CD4-positive, alpha-beta T cell (primary cell): ENCODE measurements around the gene MRPS14. TPM values are rescaled to one million over a fixed set of nuclear protein-coding genes. Genes with fewer than 3 reads are reported as not detected.

ENCODE experiments used
- ATAC-seq: fragments of 200-7000 bp; cut with Tn5 transposase; one replicate; pipeline ENCODE4 v1.10.0; 2022; ENCODE audit warnings: mild to moderate bottlenecking; ENCODE audit not compliant: poor library complexity
- CTCF ChIA-PET: fragments of 350-600 bp; sonication (Branson Sonifier 250); formaldehyde crosslinking; loops from one replicate; lab custom pipeline; 2021; ENCODE audit warnings: antibody characterized with exemption, inconsistent platforms; lab: Charles Lee
- POLR2A ChIA-PET: fragments of 350-600 bp; sonication (Branson Sonifier 250); formaldehyde crosslinking; loops from one replicate; lab custom pipeline; 2021; ENCODE audit warnings: antibody characterized with exemption, inconsistent platforms; lab: Charles Lee
- DNase-seq, 14 experiments: peaks; one replicate each; pipeline ENCODE4 v3.0.0-alpha.2; 2013 to 2020; ENCODE audit warnings: mixed read lengths in 2 of 14
- H3K27ac ChIP-seq, 2 donors: one replicate each; pipeline versions ENCODE4 v1.5.1 to v1.7.0; 2013; ENCODE audit warnings: low read length in 2 of 2, low read depth in 1 of 2, mild to moderate bottlenecking in 1 of 2
- H3K27me3 ChIP-seq, 2 experiments: 1 replicate in 1 of 2; 2 replicates in 1 of 2; pipeline versions ENCODE4 v1.6.1 to v1.7.0; 2013; ENCODE audit warnings: low read length in 2 of 2, control low read depth in 1 of 2, mild to moderate bottlenecking in 1 of 2, moderate library complexity in 1 of 2; ENCODE audit not compliant: insufficient read depth in 2 of 2, control insufficient read depth in 1 of 2
- H3K36me3 ChIP-seq: one replicate; pipeline ENCODE4 v1.6.1; 2013; ENCODE audit warnings: low read length, control low read depth; ENCODE audit not compliant: insufficient read depth
- H3K4me1 ChIP-seq: one replicate; pipeline ENCODE4 v1.6.1; 2013; ENCODE audit warnings: low read length, control low read depth; ENCODE audit not compliant: insufficient read depth
- H3K4me3 ChIP-seq: one replicate; pipeline ENCODE4 v1.5.1; 2013; ENCODE audit warnings: mild to moderate bottlenecking, low read length, moderate library complexity
- H3K9me3 ChIP-seq, 2 experiments: 1 replicate in 1 of 2; 2 replicates in 1 of 2; pipeline versions ENCODE4 v1.6.1 to v1.7.0; 2013; ENCODE audit warnings: low read length in 2 of 2, mild to moderate bottlenecking in 2 of 2, control low read depth in 1 of 2, moderate library complexity in 1 of 2; ENCODE audit not compliant: control insufficient read depth in 1 of 2, insufficient read depth in 1 of 2
- H3K27ac Mint-ChIP-seq: one replicate; pipeline ENCODE4 v1.8.0; 2020; ENCODE audit warnings: mixed read lengths
- H3K27me3 Mint-ChIP-seq: one replicate; pipeline ENCODE4 v1.8.0; 2021; ENCODE audit warnings: mixed read lengths
- H3K36me3 Mint-ChIP-seq: one replicate; pipeline ENCODE4 v1.8.0; 2021; ENCODE audit warnings: low read depth, mixed read lengths
- H3K4me1 Mint-ChIP-seq: one replicate; pipeline ENCODE4 v1.8.0; 2021; ENCODE audit warnings: low read depth, mixed read lengths
- H3K4me3 Mint-ChIP-seq: one replicate; pipeline ENCODE4 v1.8.0; 2020; ENCODE audit warnings: mild to moderate bottlenecking, mixed read lengths
- H3K9me3 Mint-ChIP-seq: one replicate; pipeline ENCODE4 v1.8.0; 2020; ENCODE audit warnings: mixed read lengths
- CTCF ChIP-seq: fragments of 200-600 bp; IDR thresholded peaks from one replicate; pipeline ENCODE4 v1.8.0; 2022; ENCODE audit warnings: antibody characterized with exemption, mild to moderate bottlenecking
- intact Hi-C, 2 experiments: fragments of 100-400 bp; cut with DNase I in 1 of 2; cut with micrococcal nuclease in 1 of 2; formaldehyde crosslinking; loops; one replicate each; pipeline versions ENCODE4 v1.15.1 to v1.9.0; 2023 to 2025; cut with DNase I, micrococcal nuclease
- total RNA-seq, 174 experiments: library from RNA in 2 of 174; stranded (reverse) in 2 of 174; gene quantifications; one replicate each; pipeline ENCODE4 v1.2.3 and lab custom pipeline; 2021 to 2026

The MRPS14 gene
- total RNA-seq, 2 experiments from 2014 or later = 8.5 to 9.6 TPM

DNA sequence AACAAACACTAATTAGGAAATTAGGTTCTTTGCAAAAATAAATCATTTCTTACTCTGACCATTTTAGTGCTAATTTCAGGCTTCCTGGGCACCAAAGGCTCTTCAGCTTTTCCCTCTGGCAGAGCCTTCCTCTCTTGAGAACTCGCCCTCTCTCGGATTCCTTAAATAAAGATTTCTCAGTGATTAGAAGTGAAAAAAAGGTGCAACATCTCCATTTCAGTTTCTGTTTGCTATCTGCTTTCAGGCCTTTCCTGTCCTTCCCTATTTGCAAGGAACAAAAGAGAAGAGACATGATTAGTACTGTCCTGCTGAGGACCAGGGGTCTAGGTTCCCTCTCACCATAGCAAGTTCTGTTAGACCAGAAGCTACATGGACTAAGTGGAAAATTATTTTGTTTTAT lies 51.3 kb downstream of the MRPS14 start:
- no peak for TF ChIP-seq CTCF
- no peaks in the 10 kb centered on the region for H3K9me3 ChIP-seq
- DNase-seq (peak in 1 of 14 experiments; percentile 28), ATAC-seq (no peak)
- peaks cover 32% of the 10 kb centered on the region for H3K36me3 ChIP-seq
- no peak overlapping the region for H3K27ac ChIP-seq
- H3K4me3 ChIP-seq = no peak overlapping the region
- CTCF ChIA-PET = no interaction called here
- Mint-ChIP-seq H3K27me3 (no peaks in the 10 kb centered on the region), H3K27ac (peak overlapping the region; percentile 50), H3K4me1 (peaks cover 59% of the 10 kb centered on the region), H3K4me3 (no peak overlapping the region), H3K9me3 (no peaks in the 10 kb centered on the region), H3K36me3 (peaks cover 46% of the 10 kb centered on the region)
- intact Hi-C loops = no loop called here
- H3K27me3 ChIP-seq = no peaks in the 10 kb centered on the region
- H3K4me1 ChIP-seq = peaks cover 45% of the 10 kb centered on the region
- POLR2A ChIA-PET = interaction anchor here (0.8 to 10.4 kb wide), 2 partner anchors 18 to 27 kb away, joined by 3 to 338 read pairs; partner anchors contain the start of gene CACYBP

DNA sequence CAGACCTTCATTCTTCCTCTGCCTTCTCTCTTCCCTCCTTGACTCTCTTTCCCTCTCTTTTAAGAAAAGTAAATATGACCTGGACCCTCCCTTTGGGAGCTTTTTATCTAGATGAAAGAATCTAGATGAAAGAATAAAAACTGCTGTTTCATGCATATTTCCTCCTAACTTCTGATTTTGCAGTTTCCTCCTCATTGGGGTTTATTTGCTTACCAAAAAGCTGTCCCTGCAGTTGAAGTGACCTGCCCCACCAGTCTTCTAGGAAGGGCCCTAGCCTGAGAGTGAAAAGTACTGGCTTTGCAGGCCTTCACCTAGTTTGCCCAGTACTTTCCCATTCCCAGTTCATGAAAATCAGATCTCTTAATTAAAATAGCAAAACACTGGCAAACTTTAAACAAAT lies 51.8 kb downstream of the MRPS14 start:
- intact Hi-C loops = no loop called here
- Mint-ChIP-seq H3K4me3 (peak overlapping the region; percentile 27), H3K27me3 (no peaks in the 10 kb centered on the region), H3K4me1 (peaks cover 57% of the 10 kb centered on the region), H3K9me3 (no peaks in the 10 kb centered on the region), H3K27ac (peak overlapping the region; percentile 50), H3K36me3 (peaks cover 42% of the 10 kb centered on the region)
- DNase-seq (no peak), ATAC-seq (no peak)
- Histone ChIP-seq H3K27me3 (no peaks in the 10 kb centered on the region), H3K27ac (no peak overlapping the region), H3K36me3 (peaks cover 30% of the 10 kb centered on the region), H3K9me3 (no peaks in the 10 kb centered on the region), H3K4me1 (peaks cover 43% of the 10 kb centered on the region), H3K4me3 (no peak overlapping the region)
- no peak for TF ChIP-seq CTCF
- POLR2A ChIA-PET = interaction anchor here (0.8 to 10.4 kb wide), 3 partner anchors 11 to 28 kb away, joined by 3 to 338 read pairs (median 22); partner anchors contain the start of gene CACYBP
- CTCF ChIA-PET = interaction anchor here (1.2 kb wide), 1 partner anchor 58 kb away, joined by 4 read pairs; no protein-coding TSS in a partner anchor

DNA sequence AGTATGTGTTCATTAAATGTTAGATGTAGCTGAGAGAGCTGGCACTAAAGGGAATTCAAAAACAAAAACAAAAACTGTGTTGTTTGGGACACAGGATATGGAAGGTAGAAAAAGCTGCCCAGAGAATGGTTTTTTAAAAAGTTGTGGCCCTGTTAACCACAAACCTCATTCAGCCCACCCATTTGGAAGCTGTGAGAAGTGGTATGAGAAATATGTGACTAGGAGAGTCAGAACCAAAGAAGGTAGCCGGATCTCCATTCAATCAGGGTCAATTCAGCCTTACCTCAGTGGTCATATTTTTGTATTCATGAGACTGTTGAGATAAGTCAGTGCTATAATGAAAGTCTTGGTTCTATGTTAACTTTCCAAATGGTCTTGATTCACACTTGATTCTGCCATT lies 53.2 kb downstream of the MRPS14 start:
- Histone ChIP-seq H3K27me3 (no peaks in the 10 kb centered on the region), H3K36me3 (peaks cover 16% of the 10 kb centered on the region), H3K9me3 (no peaks in the 10 kb centered on the region), H3K27ac (peak overlapping the region; percentile 45 to 88), H3K4me3 (no peak overlapping the region), H3K4me1 (peaks cover 48% of the 10 kb centered on the region)
- Mint-ChIP-seq H3K36me3 (peaks cover 27% of the 10 kb centered on the region), H3K4me1 (peaks cover 60% of the 10 kb centered on the region), H3K27me3 (no peaks in the 10 kb centered on the region), H3K27ac (peak overlapping the region; percentile 95), H3K4me3 (peak overlapping the region; percentile 50), H3K9me3 (no peaks in the 10 kb centered on the region)
- ATAC-seq (no peak), DNase-seq (peak in 2 of 14 experiments; percentile 20 to 64)
- POLR2A ChIA-PET = interaction anchor here (1.4 to 10.4 kb wide), 5 partner anchors 9 to 87 kb away, joined by 5 to 338 read pairs (median 22); partner anchors contain the start of gene CACYBP
- CTCF ChIA-PET = interaction anchor here (1.1 to 1.2 kb wide), 2 partner anchors 20 to 60 kb away, joined by 4 read pairs; no protein-coding TSS in a partner anchor
- intact Hi-C loops = loop anchor here (2.0 to 5.0 kb wide), 5 partner anchors 13 to 173 kb away; no protein-coding TSS in a partner anchor
- TF ChIP-seq CTCF = no peak
